GM19351 (cell line): ENCODE results near the gene GPR176.

Experiments
- ATAC-seq: cut with Tn5 transposase; IDR thresholded peaks from one replicate; pipeline ENCODE4 v1.9.1; 2021; ENCODE audit warnings: mild to moderate bottlenecking, moderate library complexity; ENCODE audit not compliant: unreplicated experiment

GPR176 gene

DNA sequence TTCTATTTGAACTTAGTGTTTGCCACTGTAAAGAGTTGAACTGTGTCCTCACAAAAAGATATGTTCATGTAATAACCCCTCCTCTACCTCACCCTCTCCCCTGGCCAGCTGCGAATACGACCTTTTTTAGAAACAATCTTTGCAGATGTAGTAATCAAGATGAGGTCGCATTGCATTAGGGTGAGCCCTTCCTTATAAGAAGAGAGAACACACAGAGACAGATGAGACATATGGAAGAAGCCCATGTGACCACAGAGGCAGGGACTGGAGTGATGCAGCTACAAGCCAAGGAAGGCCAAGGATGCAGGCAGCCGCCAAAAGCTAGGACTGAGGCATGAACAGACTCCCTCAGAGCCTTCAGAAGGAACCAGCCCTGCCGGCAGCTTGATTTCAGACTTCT is 27.6 kb downstream of the GPR176 start:
- ATAC-seq, result no peak

DNA sequence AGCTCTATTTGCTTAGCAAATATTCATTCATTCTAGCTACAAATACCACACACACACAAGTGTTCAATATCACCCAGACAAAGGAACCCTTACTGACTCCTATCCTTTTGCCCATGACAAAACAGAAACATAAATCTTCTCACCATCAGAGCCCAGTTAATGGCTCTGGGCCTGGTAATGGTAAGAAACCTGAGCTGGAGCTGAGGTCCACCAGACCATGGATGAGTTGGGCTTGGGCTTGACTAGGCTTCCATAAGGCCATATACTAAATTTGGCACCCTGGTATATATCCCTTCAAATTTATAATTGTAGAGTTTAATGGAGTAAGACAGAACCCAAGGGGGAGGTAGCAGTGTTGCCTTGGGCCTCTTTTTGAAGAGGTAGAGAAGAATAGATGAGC is 29.4 kb downstream of the GPR176 start:
- ATAC-seq, result no peak

DNA sequence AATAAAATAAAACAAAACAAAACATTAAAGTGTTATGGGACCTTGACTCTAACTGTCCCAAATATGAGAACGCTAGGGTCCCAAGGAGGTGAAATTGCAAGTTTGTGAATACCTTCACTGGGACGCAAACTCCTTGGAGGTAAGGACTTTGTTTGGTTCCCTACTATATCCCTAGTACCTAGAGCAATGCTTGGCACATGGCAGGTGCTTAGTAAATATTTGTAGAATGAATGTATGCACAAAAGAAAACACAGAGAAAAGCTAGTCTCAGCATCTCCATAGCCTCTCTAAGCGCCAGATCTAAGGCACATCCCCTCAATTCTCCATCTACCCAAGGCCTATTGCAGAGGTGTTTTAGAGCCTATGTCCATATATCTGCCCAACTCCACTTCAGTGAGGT is 30.5 kb downstream of the GPR176 start:
- ATAC-seq, result no peak

DNA sequence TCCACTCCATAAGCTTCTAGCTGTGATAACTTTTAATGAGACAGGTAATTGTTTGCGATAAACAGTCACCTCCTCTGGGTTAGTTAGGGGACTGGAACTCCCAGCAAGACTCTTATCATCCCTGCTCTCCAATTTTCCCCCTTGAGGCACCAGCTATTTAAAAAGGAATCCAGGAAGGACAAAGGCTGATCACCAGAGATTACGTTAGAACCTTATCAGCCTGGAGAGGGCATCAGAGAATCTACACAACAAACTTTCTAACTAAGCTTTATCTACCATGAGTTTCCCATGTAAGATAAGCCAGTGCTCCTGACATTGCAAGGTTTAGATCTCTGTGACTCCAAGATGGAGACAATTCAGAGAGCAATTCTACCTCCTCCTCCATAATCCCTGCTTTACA is 31.3 kb downstream of the GPR176 start:
- ATAC-seq, result no peak

DNA sequence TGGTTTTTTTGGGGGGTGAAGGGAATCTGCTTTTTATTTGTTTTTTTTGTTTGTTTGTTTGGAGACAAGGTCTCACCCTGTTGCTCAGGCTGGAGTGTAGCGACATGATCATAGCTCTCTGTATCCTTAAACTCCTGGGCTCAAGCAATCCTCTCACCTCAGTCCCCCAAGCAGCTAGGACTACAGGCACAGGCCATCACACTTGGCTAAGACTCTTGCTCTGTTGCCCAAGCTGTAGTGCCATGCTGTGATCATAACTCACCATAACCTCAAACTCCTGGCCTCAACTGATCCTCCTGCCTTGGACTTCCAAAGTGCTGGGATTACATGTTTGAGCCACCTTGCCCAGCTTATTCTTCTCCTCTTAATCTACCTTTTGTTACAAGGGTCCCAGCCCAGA is 31.8 kb downstream of the GPR176 start:
- no peak for ATAC-seq

DNA sequence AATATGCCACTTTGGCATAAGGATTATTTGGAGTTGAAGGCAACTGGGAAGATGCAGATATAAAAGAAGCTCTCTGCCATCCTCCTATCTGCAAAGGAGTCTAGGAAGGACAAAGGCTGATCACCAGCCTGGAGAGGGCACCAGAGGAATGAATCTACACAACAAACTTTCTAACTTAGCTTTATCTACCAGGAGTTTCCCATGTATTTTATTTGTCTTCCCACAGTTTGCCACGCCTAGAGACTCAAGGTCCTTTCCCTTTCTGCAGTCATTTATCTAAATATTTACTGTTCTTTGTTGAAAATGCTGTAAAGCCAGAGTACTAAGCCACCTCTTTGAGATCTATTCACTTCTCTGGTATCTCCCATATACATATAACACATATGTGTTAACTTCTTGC is 32.2 kb downstream of the GPR176 start:
- ATAC-seq, result no peak

DNA sequence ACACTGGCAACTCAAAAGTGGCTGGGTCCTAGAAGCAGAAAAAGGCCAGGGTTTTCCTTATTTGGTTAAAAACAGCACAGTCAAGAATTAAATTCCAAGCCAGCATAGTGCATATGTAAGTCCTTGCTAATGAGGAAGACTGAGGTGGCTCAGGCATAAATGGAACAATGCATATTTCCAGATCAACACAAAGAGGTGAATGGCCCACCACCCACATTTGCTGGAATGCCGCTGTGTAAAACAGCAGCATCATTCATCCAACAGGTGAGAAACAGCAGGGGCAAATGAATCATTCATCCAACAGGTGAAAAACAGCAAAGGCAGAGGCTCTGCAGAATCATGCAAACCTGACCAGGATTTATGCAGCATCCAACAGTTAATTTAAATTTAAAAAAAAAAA is 32.9 kb downstream of the GPR176 start:
- no peak for ATAC-seq

DNA sequence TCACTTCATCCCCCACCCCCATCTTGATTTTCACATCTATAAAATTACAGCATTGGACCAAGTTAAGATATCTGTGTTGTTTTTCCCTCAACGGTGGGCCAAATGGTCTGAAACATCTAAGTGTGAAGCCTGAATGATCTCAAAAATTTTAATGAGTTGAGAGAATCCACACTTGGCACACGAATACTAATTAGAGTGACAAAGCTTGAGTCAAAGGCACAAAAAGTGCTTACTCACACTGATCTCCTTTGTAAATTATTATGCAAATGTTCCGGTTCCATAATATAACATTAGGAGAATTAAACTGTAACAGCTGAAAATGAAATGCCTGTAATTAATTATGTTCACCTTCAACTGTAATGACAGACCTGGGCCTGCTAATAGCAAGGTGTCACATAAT is 33.6 kb downstream of the GPR176 start:
- ATAC-seq, result no peak

DNA sequence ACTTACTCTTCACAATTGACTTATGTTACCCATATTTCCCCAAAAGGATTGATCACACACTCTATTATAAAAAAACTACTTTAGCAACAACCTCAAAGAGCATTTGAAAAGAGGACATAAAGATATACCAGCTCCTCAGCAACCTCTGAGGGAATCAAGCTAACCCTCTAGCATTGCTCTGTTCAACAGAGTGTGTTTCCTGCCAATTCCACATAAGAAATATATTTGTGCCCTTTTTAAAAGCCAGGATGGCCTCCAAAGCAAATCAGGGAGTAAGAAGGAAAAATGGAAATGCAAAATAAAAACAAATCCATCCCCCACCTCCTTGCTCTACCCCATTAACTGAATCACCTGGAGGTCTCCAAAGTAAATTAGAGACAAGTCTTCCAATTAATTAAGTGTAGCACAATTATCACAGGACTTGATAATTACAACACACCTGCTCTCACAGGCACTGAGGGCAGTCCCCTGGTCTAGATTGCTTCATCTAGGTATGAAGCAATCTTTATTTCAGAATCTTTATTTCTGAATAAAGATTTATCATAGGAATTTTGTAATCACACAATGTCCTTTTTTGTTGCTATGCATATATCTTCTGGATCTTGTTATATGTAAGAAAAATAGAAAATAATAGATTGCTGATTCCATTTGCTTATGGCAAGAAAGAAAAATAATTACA is 34.8 kb downstream of the GPR176 start:
- no peak for ATAC-seq

DNA sequence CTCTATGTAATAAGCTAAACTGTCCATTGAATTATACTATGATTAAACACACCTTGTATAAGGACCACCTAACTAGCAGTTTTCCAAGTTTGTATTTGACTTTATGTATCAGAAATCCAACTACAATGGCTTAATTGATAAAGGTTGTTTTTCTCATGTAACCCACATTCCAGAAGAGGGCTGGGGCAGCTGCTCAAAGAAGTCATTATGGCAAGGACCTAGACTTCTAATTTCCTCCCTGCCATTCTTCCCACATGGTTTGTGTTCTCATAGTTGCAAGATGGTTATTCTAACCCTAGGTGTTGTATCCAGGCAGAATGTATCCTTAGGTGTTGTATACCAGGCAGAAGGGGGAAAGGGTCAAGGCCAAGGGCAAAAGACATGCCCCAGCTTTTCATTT is 35.7 kb downstream of the GPR176 start:
- no peak for ATAC-seq

DNA sequence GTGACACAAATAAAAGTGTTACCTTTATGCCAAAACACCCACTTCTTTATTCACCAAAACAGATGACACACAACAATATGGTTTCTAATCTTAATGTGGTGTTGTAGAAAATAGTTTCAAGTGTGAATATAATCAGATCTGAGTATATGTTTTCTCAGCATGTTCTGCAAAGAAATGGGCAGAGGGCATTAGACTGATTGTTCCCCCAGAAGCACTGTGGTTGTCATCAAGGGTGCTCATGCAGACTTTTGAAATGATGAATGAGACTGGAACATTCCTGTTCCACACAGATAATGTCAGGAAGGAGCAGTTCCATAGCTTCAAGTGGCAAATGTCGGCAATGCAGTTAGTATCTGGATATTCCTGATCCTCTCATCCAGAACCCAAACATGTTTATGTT is 37.5 kb downstream of the GPR176 start:
- no peak for ATAC-seq

DNA sequence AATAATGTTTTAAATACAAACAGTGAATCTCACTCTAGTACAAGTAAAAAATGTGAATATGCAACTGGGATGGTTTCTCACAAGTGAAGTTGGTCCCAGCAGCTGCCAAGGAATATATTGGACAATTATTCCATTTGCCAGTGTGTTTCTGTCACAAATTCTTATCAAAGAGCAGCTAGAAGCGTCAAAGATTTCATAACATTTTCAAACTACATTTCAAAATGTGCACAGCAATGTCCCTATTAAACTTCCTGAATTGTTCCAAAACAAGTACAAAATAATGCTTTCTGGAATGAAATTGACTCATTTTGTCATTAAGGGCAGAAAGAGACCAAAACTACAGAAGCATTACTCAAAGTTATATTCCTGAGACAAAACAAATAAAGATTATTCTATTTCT is 38.3 kb downstream of the GPR176 start:
- no peak for ATAC-seq

DNA sequence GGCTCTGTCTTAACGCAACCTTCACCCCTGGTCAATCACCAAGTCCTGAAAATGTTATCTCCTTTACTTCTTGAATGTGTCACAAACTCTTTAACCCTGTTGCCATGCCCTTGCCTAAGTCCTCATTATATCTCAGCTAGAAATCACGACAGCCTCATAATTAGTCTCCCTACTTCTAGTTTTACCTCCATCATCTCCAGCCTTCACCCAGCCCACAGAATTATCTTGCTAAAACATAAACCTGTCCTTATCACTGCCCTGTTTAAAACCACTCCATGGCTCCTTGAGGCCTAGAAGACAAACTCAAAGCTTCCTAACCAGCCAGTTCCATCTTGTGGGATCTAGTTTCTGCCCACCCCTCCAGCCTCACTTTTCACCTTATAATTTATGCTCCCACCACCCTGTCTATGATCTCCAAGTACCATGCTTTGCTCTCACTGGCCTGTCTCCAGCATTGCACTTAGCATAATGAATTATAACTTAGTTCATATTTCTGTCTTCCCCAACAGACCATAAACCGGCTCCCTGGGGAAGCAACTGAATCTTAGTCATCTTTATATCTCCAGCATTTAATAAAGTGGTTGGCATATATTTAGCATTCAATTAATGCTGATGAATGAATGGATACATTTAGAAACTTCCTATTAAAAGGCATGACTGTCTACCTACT is 39.2 kb downstream of the GPR176 start:
- ATAC-seq, result no peak

DNA sequence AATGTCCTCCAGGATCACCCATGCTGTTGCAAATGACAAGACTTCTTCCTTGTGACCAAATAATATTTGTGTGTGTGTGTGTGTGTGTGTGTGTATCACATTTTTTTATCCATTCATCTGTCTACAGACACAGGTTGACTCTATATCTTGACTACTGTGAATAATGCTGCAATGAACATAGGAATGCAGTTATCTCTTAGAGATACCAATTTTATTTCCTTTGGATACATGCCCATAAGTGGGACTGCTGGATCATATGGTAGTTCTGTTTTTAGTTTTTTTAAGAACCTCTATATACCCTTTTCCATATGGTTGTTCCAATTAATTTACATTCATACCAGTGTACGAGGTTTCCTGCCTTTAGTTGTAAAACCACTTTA is 41.7 kb downstream of the GPR176 start:
- ATAC-seq, result no peak

DNA sequence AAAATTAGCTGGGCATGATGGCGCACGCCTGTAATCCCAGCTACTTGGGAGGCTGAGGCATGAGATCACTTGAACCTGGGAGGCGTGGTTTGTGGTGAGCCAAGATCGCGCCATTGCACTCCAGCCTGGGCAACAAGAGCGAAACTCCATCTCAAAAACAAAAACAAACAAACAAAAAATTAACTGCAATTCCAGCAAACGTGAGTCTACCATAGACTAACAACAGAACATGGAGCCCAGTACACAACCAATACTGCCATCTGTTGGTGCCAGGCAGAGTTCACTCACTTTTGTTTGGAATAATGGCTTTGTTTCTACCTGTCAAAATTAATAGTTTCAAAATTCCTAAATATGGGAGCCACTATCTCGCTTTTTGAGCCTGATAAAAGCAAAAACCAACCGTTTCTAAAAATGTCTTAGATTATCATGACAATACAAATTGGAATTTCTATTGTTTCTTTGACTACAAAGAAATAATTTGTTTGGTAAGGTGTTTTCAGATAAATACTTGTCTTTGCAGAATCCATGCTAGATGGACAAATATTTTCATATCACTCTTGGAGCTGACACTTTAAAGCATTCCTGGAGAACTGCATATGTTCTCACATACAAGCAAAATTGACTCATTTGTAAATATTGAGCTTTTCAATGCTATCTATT is 45.0 kb downstream of the GPR176 start:
- no peak for ATAC-seq

DNA sequence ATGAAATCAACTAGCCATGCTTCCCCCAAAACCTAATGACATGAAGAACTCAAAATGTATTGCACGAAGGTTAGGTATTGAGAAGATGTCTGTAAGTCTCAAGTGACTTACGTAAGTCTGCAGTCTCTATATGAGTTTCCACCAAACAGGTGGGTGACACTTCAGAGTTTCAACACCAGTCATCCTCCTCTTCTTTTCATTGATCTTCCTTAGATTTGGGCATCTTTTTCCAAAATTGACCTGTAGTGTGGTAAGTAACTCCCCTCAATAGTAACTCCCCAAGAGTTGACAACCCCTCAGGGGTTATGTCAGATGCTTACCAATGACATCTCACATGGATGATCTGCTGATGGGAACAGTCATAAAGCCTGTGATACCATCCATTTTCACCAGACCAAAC is 46.1 kb downstream of the GPR176 start:
- ATAC-seq, result no peak

DNA sequence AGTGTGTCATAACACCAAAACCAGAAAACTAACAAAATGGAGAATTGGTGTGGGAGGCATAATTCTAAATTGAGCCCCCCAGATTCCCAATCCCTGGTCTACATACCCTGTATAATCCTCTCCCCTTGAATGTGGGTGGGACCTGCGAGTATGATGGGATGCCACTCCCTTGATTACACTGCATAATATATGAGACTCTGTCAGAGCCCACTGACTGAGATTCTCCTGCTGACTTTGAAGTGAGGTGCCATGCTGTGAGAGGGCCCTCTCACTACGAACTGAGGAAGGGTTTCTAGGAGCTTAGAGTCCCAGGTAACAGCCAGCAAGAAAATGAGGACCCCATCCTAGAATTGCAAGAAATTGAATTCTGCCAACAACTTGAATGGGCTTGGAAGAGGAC is 49.5 kb downstream of the GPR176 start:
- no peak for ATAC-seq

DNA sequence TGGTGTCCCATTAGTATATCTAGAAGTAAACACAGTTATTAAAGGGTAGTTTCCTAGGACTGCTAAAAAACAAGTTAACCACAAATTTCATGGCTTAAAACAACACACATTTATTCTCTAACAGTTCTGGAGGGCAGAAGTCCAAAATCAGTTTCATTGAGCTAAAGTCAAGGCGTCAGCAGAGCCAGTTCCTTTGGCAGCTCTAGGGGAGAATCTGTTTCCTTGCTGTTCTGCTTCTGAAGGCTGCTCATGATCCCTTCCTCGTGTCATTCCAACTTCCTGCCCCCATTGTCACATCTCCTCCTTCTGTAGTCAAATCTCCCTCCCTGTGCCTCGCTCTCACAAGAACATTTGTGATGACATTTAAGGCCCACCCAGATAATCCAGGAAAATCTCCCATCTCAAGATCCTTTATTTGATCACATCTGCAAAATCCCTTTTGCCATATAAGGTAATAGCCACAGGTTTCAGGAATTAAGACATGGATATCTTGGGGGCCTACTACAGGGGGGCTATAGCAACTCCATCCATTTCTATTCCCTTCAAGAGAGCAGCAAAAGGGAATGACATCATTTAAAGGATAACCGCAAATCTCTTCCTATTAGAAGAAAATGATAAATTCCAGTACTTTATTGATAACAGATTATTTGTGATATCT is 50.1 kb downstream of the GPR176 start:
- no peak for ATAC-seq

DNA sequence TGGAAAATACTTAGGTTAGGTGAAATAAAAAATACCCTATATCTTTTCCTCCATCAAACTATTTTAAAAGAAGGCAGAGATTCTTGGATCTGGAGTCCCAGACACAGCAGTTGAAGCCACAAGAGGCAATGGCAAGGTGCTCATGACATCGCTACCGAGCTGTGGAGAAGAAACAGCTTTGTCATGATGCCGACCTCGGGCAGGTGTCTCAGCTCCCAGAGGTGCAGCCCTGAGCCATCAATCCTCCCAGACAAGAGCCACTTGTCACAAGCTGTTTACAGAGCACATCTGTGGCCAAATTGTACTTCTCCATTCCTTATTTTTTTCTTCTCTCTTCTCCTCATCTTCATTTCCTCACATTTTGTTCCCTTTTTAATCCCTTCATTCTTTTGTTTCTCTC is 50.8 kb downstream of the GPR176 start:
- ATAC-seq, result no peak

DNA sequence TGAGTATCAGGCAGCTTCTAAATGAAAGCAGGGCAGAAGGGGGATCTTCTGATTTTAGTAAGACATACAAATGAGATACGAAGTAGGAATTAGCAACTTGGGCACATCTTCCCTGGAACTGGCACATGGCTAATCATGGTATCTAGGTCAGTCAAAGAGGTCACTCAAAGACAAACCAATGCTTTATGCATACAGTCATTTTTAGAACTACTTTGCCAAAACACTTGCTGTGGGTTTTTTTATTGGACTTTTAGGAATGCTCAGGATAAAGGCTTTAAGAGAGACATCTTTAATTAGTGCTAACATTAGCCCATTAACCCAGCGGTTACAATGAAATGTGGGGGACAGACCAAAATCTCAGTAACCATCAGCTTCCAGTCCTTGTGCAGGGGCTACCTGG is 51.7 kb downstream of the GPR176 start:
- no peak for ATAC-seq

DNA sequence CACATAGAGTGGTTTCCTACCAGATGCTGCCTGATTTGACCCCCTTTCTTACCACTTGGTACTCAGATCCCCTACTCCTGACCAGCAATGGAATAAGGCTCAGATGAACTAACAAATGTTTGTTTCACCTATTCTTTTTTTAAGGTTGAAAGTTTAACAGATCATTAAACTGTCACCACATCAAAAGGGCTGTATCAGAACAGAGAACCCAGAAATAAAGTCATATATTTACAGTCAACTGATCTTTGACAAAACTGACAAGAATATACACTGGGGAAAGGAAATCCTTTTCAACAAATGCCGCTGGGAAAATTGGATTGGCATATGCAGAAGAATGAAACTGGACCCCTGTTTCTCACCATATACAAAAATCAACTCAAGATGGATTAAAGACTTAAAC is 56.0 kb downstream of the GPR176 start:
- ATAC-seq, result no peak

DNA sequence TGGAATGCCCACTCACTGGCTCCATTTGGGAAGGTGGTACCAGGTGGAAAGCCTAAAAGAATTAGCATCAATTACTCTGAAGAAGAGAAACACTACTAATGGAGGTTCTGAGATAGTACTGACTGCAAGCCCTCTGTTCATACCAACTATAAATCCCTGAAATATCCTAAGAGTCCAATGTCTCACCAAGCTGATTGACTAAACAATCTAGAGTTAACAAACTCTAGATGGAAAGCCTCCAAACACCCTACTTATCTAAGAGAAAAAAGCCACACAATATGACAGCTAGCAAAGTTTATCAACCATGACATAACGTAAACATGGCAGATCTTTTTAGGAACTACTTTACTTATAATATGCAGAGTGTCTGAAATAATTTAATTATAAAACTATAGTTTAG is 59.2 kb downstream of the GPR176 start:
- ATAC-seq, result no peak
